Measurements from ENCODE around the gene GPBP1L1.

The GPBP1L1 gene

DNA sequence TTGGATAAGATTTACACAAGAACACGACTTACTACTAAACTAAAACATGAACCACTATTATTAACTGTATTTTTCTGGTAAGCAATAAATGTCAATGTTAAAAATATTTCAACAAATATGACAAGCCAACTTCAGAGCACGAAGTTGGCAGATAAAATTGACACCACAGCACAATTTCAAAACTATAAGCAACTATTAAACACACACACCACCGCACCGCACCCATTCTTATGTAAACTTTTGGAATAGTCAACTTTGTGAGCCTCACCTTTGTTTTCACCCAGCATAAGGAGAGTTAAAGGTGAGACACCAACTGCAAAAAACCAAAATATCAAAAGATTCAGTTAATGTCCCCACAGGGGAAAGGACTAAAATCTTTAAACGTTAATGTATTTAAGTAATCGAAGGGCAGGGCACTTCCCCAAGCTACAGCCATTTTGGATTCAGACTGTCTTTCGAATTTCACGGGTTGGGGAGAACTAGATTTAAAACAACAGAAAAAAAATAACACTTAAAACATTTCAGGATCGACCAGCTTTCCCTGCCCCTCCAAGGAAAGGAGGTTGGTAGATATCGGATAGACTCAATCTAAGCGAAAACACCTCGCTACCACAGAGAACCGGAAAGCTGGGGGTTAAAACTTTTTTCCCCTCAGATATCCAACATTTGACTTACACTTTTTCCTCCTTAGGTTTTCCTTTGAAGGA, 872 bp downstream of the GPBP1L1 start:
- H3K9ac ChIP-seq (ENCODE audit: low read length): peak overlapping the region; percentile 99
- H2AFZ ChIP-seq (ENCODE audit: low read depth, low read length): 0 out of 2 replicates have a peak overlapping the region, but pooled peaks have one; percentile 91
- peaks cover 89% of the 10 kb centered on the region for H3K79me2 ChIP-seq (ENCODE audit: low read length)
- peaks cover 18% of the 10 kb centered on the region for H3K4me1 ChIP-seq (ENCODE audit: low read length)
- H3K27me3 ChIP-seq (ENCODE audit: low read depth, low read length): no peaks in the 10 kb centered on the region
- H3K9me3 ChIP-seq (ENCODE audit: insufficient read depth, low read length): no peaks in the 10 kb centered on the region
- peaks cover 3% of the 10 kb centered on the region for H3K36me3 ChIP-seq (replicated peaks; ENCODE audit: low read depth, low read length)
- H4K20me1 ChIP-seq (ENCODE audit: insufficient read depth, low read length): peaks cover 25% of the 10 kb centered on the region
- H3K4me3 ChIP-seq (ENCODE audit: low read length): peak overlapping the region; percentile 99
- H3K27ac ChIP-seq (ENCODE audit: low read length): peak overlapping the region; percentile 69
- TF ChIP-seq, protein P1, sequence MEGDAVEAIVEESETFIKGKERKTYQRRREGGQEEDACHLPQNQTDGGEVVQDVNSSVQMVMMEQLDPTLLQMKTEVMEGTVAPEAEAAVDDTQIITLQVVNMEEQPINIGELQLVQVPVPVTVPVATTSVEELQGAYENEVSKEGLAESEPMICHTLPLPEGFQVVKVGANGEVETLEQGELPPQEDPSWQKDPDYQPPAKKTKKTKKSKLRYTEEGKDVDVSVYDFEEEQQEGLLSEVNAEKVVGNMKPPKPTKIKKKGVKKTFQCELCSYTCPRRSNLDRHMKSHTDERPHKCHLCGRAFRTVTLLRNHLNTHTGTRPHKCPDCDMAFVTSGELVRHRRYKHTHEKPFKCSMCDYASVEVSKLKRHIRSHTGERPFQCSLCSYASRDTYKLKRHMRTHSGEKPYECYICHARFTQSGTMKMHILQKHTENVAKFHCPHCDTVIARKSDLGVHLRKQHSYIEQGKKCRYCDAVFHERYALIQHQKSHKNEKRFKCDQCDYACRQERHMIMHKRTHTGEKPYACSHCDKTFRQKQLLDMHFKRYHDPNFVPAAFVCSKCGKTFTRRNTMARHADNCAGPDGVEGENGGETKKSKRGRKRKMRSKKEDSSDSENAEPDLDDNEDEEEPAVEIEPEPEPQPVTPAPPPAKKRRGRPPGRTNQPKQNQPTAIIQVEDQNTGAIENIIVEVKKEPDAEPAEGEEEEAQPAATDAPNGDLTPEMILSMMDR (IDR thresholded peaks at IDR 0.05; ENCODE audit: low read depth, low read length): no peak
- no peak for TF ChIP-seq EZH2phosphoT487 (IDR thresholded peaks at IDR 0.05; ENCODE audit: low read depth)
- H3K4me2 ChIP-seq (ENCODE audit: low read length): peak overlapping the region; percentile 67

DNA sequence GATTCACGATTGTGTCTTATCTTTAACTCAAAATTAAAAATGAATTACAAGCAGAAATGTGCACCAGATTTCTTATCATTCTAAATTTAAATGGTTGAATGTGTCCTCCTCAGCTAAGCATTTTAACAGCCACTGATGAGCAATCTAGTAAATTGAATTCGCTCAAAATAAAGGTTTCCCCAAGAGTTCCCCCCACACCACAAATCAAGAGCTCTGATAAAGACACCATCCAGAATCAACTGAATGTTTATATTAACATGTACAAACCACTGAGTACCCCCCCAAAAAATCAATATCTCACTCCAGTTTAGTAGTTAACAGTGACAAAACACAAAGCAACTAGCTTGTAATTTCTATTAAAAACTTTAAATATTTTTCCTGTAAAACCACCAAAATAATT, 1.9 kb downstream of the GPBP1L1 start:
- no peaks in the 10 kb centered on the region for H3K36me3 ChIP-seq (replicated peaks; ENCODE audit: low read depth, low read length)
- H3K27ac ChIP-seq (ENCODE audit: low read length): no peak overlapping the region
- H3K27me3 ChIP-seq (ENCODE audit: low read depth, low read length): no peaks in the 10 kb centered on the region
- H3K4me1 ChIP-seq (ENCODE audit: low read length): peaks cover 18% of the 10 kb centered on the region
- no peak for TF ChIP-seq EZH2phosphoT487 (IDR thresholded peaks at IDR 0.05; ENCODE audit: low read depth)
- TF ChIP-seq, protein P1 (IDR thresholded peaks at IDR 0.05; ENCODE audit: low read depth, low read length): no peak
- H3K79me2 ChIP-seq (ENCODE audit: low read length): peaks cover 89% of the 10 kb centered on the region
- peaks cover 28% of the 10 kb centered on the region for H4K20me1 ChIP-seq (ENCODE audit: insufficient read depth, low read length)
- no peak overlapping the region for H3K4me3 ChIP-seq (ENCODE audit: low read length)
- H3K9me3 ChIP-seq (ENCODE audit: insufficient read depth, low read length): no peaks in the 10 kb centered on the region
- peak overlapping the region; percentile 99; the same call in 1 of the 2 replicates for H3K9ac ChIP-seq (ENCODE audit: low read length)
- no peak overlapping the region for H2AFZ ChIP-seq (ENCODE audit: low read depth, low read length)
- H3K4me2 ChIP-seq (ENCODE audit: low read length): peak overlapping the region; percentile 67

DNA sequence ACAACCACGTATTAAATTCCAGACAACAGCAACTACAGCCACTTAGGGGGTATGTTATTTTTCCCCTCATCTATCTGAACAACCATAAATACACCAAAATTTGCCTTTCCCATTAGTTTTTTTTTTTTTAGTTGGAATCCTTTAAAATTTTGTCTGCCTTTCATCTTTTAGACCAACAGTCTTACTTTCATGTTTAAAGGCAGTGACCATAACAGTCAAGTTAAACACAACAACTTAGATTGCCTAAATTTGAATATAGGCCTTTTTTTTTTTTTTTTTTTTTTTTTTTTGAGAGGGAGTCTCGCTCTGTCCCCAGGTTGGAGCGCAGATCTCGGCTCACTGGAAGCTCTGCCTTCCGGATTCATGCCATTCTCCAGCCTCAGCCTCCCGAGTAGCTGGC, 3.4 kb downstream of the GPBP1L1 start:
- Histone ChIP-seq H3K27ac (ENCODE audit: low read length) (no peak overlapping the region), H4K20me1 (ENCODE audit: insufficient read depth, low read length) (peaks cover 43% of the 10 kb centered on the region), H3K9me3 (ENCODE audit: insufficient read depth, low read length) (no peaks in the 10 kb centered on the region), H3K4me1 (ENCODE audit: low read length) (peaks cover 14% of the 10 kb centered on the region), H3K79me2 (ENCODE audit: low read length) (peaks cover 89% of the 10 kb centered on the region), H2AFZ (ENCODE audit: low read depth, low read length) (no peak overlapping the region), H3K36me3 (replicated peaks; ENCODE audit: low read depth, low read length) (no peaks in the 10 kb centered on the region), H3K27me3 (ENCODE audit: low read depth, low read length) (no peaks in the 10 kb centered on the region), H3K4me2 (ENCODE audit: low read length) (no peak overlapping the region), H3K4me3 (ENCODE audit: low read length) (no peak overlapping the region), H3K9ac (ENCODE audit: low read length) (no peak overlapping the region)
- TF ChIP-seq, protein P1 (IDR thresholded peaks at IDR 0.05; ENCODE audit: low read depth, low read length): no peak
- TF ChIP-seq EZH2phosphoT487 (IDR thresholded peaks at IDR 0.05; ENCODE audit: low read depth): no peak

DNA sequence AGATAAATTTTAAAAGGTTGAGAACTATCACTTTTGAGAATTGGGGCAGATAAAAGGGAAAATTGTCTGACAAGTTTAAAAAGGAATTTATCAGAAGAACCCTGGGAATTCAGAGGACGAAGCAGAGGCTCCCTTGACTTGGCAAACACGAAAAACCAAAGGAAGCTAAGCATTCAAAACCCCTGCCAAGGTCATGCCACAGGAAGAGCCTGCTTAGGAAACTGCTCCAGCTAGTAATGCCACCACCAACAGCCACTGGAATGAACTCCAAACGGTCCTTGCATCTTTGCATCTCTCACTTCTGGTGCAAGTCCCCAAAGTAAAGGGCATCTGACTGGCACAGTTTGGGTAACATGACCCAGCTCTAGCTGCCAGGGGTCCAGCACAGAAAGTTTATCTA, 7.2 kb downstream of the GPBP1L1 start:
- H3K9me3 ChIP-seq (ENCODE audit: insufficient read depth, low read length): no peaks in the 10 kb centered on the region
- H3K27ac ChIP-seq (ENCODE audit: low read length): no peak overlapping the region
- no peak overlapping the region for H3K4me2 ChIP-seq (ENCODE audit: low read length)
- no peak overlapping the region for H2AFZ ChIP-seq (ENCODE audit: low read depth, low read length)
- peaks cover 73% of the 10 kb centered on the region for H4K20me1 ChIP-seq (ENCODE audit: insufficient read depth, low read length)
- no peak overlapping the region for H3K4me3 ChIP-seq (ENCODE audit: low read length)
- H3K79me2 ChIP-seq (ENCODE audit: low read length): peaks cover 97% of the 10 kb centered on the region
- no peak overlapping the region for H3K9ac ChIP-seq (ENCODE audit: low read length)
- peaks cover 5% of the 10 kb centered on the region; the same call in 1 of the 2 replicates for H3K4me1 ChIP-seq (ENCODE audit: low read length)
- H3K27me3 ChIP-seq (ENCODE audit: low read depth, low read length): no peaks in the 10 kb centered on the region
- H3K36me3 ChIP-seq (replicated peaks; ENCODE audit: low read depth, low read length): no peaks in the 10 kb centered on the region
- TF ChIP-seq EZH2phosphoT487 (IDR thresholded peaks at IDR 0.05; ENCODE audit: low read depth): no peak
- TF ChIP-seq, protein P1 (IDR thresholded peaks at IDR 0.05; ENCODE audit: low read depth, low read length): no peak

Measured in OCI-LY3 (cell line).